CD4-positive, alpha-beta T cell treated with Interleukin-6 for 4 hours (primary cell): ENCODE data around the gene PAQR8.

Experiments used
- DNase-seq: peaks from one replicate; pipeline ENCODE4 v3.0.0-alpha.2; 2020; ENCODE audit warnings: mixed read lengths

The PAQR8 gene, protein sequence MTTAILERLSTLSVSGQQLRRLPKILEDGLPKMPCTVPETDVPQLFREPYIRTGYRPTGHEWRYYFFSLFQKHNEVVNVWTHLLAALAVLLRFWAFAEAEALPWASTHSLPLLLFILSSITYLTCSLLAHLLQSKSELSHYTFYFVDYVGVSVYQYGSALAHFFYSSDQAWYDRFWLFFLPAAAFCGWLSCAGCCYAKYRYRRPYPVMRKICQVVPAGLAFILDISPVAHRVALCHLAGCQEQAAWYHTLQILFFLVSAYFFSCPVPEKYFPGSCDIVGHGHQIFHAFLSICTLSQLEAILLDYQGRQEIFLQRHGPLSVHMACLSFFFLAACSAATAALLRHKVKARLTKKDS

DNA sequence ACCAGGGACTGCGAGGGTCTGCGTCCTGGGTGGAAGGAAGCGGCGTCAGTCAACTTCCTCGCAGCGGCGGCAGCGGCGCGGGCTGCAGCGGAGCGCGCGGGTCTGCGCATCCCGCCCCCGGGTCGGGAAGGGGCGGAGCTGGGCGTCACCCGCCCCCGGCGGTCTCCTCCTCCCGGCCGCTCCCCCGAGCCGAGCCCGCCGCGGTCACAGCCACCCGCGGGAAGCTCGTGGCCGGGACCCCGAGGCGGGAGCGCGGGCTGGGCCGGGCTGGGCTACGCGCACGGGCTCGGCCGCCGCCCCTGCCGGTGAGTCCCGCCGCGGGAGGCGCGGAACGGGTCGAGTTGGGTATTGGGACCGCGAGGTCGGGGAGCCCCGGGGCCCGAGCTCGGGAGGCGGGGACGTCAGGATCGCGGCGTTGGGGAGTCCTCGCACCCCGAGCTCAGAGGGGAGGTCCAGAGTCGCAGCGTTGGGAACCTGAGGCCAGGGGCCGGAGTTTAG, at the start of gene PAQR8:
Gene PAQR8, plus strand, starts transcription at position 207 of the 498 bp plus-strand sequence. CDS start 41,063 bp downstream, outside the sequence.
- peak; percentile 88 for DNase-seq

DNA sequence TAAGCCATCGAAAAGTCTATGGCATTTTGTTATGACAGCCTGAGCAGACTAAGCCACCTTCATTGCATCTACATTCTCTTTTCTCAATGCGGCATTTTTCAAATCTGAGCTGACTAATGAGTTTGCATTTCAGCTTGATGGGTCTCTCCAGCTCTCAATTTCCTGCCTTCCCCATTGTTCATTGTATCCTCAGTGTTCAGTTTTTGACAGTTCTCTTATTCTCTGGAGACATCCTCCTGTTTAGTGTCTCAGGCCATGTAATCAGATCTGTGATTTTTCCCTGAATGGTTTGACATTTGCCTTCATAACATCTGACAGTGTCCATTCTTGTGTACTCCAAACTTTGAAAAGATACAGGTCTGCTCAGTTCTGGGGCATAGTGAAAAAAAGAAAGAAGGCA, 49.5 kb upstream of the PAQR8 start:
- no peak for DNase-seq

DNA sequence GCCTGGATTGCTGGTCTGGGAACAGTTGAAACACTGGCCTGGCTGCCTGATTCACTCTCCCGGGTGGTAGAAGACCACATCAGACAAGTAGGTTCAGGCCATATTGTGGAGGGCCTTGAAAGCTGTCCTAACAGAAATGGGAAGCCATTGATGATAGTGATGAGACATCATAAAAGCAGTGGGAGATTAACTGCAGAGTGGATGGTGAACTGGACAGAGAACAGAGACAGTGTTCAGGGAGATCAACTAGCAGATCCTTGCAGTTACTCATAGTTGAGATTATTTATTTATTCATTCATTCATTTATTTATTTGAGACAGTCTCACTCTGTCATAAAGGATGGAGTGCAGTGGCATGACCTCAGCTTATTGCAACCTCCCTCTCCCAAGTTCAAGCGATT, 47.2 kb upstream of the PAQR8 start:
- no peak for DNase-seq

DNA sequence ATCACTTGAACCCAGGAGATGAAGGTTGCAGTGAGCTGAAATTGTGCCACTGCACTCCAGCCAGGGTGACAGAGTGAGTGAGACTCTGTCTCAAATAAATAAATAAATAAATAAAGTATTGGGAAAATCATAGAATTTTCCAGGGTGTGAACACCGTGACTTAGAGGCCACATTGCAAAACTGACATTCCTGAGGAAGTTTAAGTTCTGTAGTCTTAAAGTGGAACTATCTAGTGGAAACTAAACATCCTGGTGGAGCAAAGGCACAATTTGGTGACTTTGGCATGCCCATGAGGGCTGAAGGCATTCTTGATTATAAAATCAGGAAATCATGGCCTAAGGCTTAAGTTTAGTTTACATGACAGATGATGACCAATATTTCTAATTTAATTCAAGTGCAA, 44.7 kb upstream of the PAQR8 start:
- no peak for DNase-seq

DNA sequence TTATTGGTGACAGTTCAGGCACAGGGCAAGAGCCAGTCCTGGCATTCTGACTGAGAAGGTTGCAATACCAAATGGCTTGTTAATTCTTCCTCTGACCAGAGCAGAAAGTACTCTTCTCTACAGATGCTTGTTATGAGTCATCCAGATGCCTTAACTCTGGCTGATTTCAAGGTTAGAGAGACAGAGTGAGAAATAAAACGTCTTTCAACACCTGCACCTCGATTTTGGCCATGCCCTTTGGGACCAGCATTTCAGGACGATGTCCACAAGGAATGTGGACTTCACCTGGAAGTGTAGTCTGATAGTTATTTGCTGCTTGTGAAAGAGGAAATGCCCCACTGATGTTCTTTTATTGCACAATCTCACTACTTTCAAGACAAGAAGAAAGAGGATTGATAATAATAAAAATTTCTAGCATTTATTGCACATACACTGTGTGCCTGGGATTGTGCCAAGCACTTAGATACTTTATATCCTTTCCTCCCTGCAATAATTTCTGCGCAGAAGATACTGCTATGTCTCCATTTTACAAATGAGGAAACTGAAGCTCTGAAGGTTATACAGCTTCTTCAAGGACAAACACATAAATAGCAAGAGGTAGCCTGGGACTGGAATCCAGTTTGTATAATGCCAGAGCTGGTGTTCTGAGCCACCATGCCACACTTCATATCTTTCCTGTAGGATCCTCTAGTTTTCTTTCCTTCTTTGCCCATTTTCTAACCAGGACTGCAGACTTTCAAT, 43.9 kb upstream of the PAQR8 start:
- no peak for DNase-seq

DNA sequence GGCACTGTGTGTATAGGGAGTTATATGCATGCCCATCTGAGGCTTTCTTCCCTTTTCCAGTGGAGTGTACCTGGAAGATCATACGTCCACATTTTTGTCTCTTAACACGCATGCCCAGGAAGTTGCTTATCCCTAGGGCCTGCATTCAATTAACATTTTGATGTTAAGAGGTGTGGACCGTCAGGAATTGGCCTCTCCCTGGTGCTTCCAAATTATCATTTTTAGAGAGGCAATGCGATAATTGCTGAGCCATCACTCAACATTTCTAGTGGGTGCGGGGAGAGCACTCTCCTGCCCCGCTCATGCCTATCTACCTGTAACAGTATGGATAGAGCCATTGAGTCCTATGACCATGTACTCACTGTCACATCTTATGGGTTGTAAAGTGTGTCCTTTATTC, 37.8 kb upstream of the PAQR8 start:
- no peak for DNase-seq

DNA sequence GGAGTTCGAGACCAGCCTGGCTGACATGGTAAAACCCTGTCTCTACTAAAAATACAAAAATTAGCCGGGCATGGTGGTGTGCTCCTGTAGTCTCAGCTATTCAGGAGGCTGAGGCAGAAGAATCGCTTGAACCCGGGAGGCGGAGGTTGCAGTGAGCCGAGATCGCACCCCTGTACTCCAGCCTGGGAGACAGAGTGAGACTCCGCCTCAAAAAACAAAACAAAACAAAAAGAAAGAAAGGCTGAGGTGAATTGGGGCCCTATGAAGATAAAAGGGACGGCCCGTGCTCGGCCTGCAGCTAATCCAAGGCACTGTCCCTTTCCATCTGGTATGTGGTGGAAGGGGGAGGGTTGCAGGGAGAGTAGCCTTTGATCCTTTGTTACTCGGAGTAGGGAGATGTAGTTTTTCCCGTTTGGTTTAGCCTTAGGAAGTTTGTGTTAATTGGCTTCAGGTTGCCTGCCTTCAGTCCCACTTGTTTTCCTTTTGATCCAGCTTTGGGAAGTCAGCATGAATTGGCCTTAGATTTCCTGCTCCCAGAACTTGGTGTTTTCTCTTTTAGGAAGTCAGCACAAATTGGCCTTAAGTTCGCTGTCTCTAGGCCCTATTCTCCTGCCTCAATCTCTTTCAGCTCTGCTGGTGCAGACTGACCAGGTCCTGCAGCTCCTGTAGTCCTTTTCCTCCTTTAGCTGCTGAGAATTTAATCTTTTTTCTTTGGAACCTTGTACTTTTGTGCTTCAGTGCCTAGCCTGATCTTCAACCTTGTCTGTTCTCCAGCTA, 36.1 kb upstream of the PAQR8 start:
- DNase-seq, result no peak

DNA sequence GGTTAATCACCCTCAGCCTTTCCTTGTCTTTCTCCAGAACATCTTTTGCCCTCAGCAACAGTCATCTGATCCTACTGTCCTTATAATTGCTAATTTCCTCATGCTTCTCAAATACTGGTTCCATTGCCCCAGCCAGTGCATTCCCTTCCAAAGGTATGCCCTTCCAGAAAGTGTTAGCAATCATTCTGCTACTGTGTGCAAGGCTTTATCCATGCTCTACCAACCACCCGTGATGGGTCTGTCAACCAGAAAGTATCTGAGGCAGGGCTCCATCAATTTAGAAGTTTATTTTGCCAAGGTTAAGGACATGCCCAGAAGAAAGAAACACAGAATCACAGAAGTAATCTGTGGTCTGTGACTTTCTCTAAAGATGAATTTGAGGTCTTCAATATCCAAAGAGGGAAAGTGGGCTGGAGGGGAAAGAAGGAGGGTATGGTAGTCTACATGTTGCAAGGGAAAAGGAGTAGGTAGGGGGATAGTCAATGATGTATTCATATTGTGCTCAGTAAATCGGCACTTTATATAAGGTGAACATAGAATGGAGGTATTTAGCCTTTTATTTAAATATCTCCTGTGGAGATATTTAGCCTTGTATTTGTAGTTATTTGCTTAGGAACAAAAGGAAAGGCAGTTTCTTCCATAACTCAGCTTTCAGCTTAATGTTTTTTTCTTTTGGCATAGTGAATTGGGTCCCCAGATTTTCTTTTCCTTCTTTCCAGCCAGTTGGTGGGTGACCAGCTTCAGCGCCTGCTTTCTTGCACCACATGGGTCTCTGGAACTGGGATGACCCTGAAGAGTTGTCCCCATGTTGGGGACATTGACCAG, 35.2 kb upstream of the PAQR8 start:
- no peak for DNase-seq

DNA sequence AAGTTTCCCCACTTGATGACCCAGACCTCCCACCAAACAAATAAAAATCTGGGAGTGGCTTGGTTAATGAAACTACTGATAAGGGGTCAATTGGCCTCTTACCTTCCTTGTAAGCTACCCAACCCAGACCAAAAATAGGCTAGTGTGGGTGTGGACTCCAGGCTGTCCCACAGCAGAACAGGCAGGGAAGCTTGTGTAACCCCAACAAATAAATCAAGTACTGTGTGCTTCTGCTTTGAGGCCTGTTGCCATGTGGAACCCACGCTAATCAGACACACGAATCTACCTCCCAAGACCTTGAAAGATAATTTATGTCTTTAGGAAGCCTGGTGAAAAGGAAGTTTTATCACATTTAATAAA, 33.7 kb upstream of the PAQR8 start:
- DNase-seq, result no peak

DNA sequence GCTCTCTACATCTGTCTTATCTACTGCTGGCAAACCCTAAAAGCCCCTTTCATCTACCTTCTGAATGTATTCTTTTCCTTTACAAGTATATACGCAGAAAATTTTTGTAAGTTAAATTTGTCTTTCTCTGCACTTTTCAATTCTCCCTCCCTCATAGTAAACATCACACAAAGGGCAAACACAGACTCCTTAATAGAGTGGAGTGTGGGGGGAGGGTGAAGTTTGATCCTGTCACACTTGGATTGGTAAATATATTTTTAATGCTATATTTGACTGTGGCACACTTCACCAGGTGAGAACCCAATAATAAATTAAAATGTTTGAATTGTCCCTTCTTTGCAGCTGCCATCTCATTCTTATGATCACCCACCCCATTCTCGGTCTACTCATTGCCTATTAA, 33.2 kb upstream of the PAQR8 start:
- DNase-seq, result no peak

DNA sequence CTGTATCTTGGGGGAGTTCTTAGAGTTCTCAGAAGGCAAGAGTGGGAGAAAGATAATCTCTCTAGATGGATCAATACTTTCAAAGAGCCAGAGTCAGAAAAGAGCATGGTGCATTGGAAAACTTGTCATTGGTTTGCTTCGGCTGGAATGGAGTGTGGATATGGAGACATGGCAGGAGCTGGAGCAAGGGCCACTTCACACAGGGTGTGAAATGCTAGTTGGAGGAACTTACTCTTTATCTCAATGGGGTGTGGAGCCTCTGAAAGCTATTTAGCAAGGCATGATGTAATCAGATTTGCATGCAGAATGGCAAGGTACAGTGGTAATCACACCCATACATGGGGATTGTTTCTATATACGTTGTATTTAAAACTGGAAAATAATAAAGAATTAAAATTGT, 31.5 kb upstream of the PAQR8 start:
- no peak for DNase-seq

DNA sequence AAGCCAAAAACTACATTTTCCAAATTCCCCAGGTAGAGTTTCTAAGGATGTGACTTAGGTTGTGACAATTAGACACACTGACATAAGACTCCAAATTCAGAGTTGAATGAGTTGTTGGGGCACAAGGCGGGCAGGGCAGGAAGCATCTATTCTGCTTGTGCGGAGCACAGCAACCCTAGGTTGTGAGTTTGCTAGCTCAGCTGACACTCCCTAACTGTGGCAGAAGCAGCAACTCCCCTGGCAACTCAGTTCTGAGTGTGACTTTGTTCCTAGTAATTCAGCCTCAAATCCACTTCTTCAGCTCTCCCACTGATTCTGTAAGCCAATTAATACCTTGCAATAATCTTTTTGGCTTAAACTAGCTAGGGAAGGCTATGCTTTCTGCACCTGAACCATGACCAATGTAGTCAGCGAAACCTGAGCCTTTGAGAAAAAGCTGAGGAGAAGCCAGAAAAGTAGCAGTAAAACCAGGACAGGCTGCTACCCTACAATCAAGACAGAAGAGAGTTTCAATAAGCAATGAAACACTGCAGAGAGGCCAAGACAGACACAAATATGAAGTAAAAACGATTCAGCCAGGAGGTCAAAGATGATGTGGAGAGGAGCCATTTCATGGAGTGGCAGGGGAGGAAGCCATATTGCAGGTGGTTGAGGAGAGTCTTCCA, 30.0 kb upstream of the PAQR8 start:
- DNase-seq, result peak; percentile 37

DNA sequence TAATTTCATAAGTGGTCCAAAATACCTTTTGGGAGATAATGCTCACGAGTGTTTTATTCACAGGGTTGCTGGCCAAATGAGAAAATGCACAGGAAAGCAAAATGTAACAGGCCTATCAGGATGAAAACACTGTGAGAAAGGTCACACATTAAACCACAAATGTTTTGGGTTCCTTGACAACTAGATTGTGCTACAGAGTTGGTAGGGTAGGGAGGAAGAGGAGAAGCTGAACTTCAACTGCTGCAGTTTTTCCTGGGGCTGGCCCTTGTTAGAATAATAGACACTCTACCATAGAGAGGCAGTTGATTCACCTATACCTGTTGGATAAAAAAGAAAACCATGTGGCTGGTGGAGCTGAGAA, 28.1 kb upstream of the PAQR8 start:
- DNase-seq, result peak; percentile 30

DNA sequence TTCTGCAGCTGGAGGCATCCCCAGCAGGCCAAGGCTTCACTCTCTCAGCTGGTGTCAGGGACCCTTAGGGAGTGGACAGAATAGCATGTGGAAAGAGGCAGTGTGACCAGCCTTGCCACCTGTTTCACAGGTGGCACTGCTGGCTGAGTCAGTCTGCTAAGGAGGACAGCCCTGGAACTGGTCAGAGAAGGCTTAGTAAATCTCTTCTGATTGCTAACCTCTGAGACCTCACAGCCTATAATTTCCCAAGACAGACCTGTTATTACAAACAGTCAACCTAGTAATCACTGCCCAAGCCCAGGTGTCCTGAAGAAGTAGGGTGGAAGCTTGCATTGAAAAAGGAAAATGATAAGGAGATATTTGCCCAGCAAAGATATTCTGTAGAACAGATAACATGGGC, 26.4 kb upstream of the PAQR8 start:
- no peak for DNase-seq

DNA sequence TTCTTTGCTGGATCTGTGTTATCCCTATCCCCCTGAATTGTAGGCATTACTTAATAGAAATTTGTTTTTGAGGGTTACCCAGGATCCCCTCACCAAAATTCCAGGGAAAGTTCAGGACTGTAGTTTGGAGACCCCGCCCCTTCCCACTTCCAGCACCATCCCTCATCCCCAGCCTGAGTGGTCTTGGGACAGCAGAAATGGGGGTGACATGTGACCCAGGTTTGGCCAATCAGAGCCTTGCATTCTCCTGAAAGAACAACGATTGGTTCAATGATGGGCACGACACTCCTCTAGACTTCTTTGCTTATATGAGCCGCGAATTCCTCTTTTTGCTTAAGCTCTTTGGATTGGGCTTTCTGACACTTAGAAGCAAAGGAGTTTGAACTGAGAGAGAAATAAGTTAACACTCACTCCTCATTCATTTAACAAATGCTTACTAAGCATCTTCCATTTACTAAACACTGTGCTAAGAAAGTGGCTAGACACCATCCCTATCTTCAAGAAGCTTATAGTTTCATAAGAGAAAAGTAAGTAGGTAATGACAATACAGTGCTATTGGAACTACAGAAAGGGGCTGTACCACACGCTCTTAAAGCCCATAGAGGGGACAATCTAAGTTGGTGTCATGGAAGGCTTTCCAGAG, 24.9 kb upstream of the PAQR8 start:
- no peak for DNase-seq

DNA sequence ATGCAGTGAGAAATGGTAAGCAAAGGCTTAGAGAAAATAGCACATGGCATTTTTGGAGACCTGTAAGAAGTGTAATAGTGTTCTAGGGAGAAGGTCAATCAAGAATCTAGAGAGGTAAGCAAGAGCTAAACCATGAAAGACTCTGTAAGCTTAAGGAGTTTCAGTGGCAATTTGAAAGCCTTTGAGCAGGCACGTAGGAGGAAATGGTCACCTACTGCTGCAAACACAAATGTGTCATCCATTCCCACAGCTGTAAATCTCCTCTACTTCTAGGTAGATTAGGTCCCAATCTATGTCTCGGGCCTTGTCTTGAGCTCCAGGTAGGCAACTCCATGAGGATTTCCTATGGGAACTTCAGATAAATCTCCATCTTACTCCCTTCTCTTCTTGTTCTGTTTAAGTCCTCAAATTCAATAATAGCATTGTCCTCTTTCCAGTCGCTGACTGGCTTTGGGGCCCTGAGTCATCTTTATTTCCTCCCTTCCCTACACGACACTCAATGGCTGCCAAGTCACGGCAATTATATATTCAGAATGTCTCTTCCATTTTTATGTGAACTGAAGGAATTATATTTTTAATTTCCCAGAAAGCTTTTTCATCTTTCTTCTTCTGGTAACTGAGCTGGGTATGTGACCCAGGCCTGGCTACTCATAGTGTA, 24.2 kb upstream of the PAQR8 start:
- no peak for DNase-seq

DNA sequence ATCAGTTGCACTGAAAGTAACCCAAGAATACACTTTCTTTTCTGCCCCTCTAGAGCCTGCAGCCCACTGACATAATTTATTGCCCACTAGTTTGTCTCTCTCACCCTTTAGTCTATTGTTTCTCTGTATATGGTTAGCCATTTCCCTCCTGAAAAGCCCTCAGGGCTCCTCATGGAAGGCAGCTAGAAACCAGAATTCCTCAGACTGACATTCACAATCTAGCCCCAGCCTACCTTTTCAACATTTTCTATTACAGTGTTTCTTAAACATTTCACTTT, 21.4 kb upstream of the PAQR8 start:
- no peak for DNase-seq

DNA sequence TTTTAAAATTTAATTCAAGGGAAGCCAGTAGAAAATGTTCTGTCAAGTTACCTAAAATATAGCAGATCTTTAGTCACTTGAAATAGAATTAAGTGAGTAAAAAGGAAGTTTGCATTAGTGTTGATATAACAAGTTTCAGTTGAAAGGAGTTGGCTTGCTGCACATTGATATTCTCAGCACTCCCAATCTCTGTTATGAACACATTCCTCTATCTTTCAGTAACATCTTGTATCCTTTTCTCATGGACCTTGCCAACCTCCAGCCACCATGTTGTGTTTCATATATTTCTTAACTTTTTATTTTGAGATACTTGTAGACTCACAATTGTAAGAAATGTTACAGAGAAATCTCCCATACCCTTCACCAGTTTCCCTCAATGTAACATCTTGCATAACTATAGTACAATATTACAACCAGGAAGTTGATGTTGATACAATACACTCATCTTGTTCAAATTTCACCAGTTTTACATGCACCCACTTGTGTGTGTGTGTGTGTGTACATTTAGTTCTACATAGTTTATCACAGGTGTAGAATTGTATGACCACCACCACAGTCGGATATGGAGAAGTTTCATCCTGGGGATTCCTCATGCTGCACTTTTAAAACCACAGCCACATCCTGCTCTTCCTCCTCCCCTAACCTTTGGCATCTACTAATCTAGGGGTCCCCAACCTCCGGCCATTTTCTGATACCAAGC, 20.2 kb upstream of the PAQR8 start:
- no peak for DNase-seq

DNA sequence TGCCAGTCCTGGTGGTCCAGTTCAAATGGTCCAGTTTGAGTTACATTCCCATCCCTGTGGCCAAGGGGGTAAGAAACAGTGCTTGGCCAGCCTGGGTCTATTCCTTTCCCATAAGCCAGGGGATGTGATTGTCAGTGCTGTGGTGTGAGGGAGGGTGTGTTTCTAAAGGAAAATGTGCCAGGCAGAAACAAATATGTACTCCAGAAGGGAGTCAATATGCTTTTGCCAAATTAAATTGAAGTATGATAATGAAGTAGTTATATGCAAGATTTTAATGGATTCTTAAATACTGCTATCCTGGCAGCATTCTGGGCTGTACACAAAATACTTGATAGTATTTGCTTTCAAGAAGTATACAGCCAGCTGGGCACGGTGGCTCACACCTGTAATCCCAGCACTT, 16.6 kb upstream of the PAQR8 start:
- no peak for DNase-seq

DNA sequence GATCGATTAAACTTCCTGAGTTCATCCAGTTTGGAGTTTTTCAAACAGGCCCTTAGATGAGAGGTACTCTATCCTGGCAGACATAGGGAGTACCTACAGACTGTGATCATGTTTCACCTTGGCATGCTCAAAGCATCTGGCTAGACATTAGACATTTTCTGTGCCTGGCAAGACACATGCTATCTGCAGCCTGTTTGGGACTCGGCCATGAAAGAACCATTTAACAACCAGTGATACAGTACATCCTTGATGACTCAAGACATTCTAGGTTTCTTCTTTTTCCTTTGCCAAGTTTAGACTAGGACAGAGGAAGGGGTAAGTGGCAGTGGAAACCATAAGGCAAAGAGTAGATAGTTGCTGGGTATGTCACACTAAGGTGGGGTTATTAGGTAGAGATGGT, 15.4 kb upstream of the PAQR8 start:
- DNase-seq, result no peak

DNA sequence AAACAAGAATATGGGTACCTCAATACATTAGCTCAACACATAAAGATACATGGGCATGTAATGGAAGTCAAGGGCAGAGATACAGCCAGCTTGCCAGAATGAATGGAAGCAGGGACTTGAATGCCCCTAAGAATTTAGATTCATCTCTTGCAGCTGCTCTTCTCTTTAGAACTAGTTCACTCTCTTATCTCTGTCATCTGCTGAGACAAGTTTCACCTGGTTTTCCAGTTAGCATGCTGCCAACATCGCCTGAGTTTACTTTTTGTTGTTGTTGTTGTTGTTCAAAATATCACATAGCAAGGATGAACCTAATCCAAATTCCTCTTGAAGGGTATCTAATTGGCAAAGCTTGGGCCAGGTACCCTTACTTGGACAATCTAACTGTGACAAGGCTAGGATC, 14.1 kb upstream of the PAQR8 start:
- no peak for DNase-seq
